ENCODE measurements around the gene PIN4. TPM values are rescaled to one million over a fixed set of nuclear protein-coding genes. Genes with fewer than 3 reads are reported as not detected.

The PIN4 gene
- polyA plus RNA-seq, 1 donor (not counting 4 experiments of a cell fraction or from before 2014, with no cell fraction given): 31.0 TPM

DNA sequence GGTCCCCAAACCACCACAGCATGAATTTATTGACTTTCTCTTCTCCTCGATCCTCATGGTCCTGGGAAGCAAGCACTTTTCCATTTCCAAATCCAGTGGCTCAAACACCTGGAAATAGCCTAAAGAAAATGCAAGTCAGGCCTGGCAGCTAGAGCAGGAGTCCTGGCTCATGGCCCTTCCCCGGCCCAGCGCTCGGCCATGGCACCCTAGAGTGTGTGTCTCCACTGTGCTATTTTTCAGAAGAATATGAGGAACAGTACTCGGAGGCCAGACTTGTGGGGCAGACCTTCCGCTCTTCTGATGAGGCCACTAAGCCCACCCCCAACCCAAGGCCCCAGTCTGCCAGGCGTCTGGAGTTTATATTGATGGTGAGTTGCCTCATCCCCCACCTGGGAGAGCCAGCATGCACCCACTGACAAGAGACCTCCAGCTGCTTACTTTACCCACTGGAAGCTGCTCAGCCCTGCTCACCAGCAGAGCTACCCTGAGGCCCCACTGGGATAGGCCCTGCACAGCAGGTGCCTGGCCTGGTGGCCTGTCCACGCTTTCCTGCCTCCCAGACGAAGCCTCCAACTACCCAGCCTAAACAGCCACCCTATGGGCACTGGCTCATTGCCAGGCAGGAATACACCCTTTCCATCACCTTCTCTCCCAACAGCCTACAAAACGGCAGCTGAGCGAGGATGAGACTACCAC, 47.6 kb upstream of the PIN4 start:
- no peaks in the 10 kb centered on the region for H3K36me3 ChIP-seq (ENCODE audit: control insufficient read depth in 2 of 2, extremely low read depth in 1 of 2, insufficient read depth in 2 of 2, low read length in 2 of 2)
- H3K4me1 ChIP-seq (ENCODE audit: control insufficient read depth, extremely low read depth, insufficient read depth, low read length): no peaks in the 10 kb centered on the region
- H3K4me3 ChIP-seq (ENCODE audit: control insufficient read depth in 2 of 3, extremely low read depth in 1 of 3, insufficient read depth in 2 of 3, low read depth in 1 of 3, low read length in 3 of 3): no peak overlapping the region
- H2AFZ ChIP-seq (ENCODE audit: control insufficient read depth, low read length): no peak overlapping the region
- DNase-seq (ENCODE audit: low read depth, low spot score): no peak
- no peaks in the 10 kb centered on the region for H3K79me2 ChIP-seq (ENCODE audit: control insufficient read depth, insufficient read depth, low read length)
- peaks cover 3% of the 10 kb centered on the region for H4K20me1 ChIP-seq (ENCODE audit: control insufficient read depth, extremely low read depth, insufficient read depth, low read length)
- no peaks in the 10 kb centered on the region for H3K9me3 ChIP-seq (ENCODE audit: control insufficient read depth, low read depth, low read length)
- no peak overlapping the region for H3K9ac ChIP-seq (ENCODE audit: control insufficient read depth, extremely low read depth, insufficient read depth, low read length)
- no peak for TF ChIP-seq EZH2 (IDR thresholded peaks at IDR 0.05; ENCODE audit: low read length)
- TF ChIP-seq, protein P1, sequence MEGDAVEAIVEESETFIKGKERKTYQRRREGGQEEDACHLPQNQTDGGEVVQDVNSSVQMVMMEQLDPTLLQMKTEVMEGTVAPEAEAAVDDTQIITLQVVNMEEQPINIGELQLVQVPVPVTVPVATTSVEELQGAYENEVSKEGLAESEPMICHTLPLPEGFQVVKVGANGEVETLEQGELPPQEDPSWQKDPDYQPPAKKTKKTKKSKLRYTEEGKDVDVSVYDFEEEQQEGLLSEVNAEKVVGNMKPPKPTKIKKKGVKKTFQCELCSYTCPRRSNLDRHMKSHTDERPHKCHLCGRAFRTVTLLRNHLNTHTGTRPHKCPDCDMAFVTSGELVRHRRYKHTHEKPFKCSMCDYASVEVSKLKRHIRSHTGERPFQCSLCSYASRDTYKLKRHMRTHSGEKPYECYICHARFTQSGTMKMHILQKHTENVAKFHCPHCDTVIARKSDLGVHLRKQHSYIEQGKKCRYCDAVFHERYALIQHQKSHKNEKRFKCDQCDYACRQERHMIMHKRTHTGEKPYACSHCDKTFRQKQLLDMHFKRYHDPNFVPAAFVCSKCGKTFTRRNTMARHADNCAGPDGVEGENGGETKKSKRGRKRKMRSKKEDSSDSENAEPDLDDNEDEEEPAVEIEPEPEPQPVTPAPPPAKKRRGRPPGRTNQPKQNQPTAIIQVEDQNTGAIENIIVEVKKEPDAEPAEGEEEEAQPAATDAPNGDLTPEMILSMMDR (optimal IDR thresholded peaks at IDR 0.05 in 1 of 3, IDR thresholded peaks at IDR 0.05 in 1 of 3, conservative IDR thresholded peaks at IDR 0.05 in 1 of 3; ENCODE audit: extremely low read depth in 1 of 3, insufficient read depth in 2 of 3, low read length in 3 of 3): no peak
- H3K4me2 ChIP-seq (ENCODE audit: control insufficient read depth, extremely low read depth, insufficient read depth, low read depth, low read length): no peak overlapping the region
- no peak overlapping the region for H3K27ac ChIP-seq (ENCODE audit: control insufficient read depth, insufficient read depth, low read length)
- dilution Hi-C loops (cut with MboI; ENCODE audit: extremely low pct_ligation_motif_present, low sequenced_read_pairs): no loop called here
- peaks cover 69% of the 10 kb centered on the region for H3K27me3 ChIP-seq (ENCODE audit: control insufficient read depth, extremely low read depth, insufficient read depth, low read length)
- no peaks in the 10 kb centered on the region for H3K9me1 ChIP-seq (ENCODE audit: control insufficient read depth, extremely low read depth, insufficient read depth, low read length)
- FAIRE-seq: no peak

DNA sequence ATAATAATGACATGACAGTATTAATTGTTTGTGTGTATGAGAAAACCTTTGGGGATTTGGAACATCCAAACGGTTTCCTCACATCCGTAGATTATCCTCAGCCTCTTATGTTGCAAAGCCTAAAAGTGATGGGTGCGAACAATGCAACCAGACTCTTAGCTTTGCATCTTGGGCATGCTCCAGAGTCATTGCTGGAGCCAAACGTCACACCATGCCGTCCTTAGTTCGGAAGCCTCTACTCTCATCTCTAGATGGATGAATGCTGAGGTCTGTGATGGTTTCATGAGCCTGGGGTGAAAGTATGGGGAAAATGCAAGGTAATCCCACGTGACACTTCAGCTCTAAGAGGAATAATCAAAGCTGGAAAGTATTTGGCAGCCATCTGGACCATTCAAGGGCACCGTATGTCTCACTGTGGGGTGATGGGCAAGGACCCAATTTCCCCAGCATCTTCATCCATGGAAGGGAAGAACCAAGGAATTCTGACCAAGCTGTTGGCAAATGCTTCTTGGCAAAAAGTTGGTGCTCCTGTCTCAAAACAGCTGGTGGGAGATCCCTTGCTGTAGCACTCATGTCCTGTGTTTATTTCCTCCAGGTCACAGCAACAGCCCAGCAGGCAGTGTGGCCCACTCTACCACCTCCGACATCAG, 43.6 kb upstream of the PIN4 start:
- H3K36me3 ChIP-seq (ENCODE audit: control insufficient read depth in 2 of 2, extremely low read depth in 1 of 2, insufficient read depth in 2 of 2, low read length in 2 of 2): no peaks in the 10 kb centered on the region
- FAIRE-seq: no peak
- no peak overlapping the region for H3K4me3 ChIP-seq (ENCODE audit: control insufficient read depth in 2 of 3, extremely low read depth in 1 of 3, insufficient read depth in 2 of 3, low read depth in 1 of 3, low read length in 3 of 3)
- no peak overlapping the region for H3K27ac ChIP-seq (ENCODE audit: control insufficient read depth, insufficient read depth, low read length)
- H3K9me1 ChIP-seq (ENCODE audit: control insufficient read depth, extremely low read depth, insufficient read depth, low read length): no peaks in the 10 kb centered on the region
- H3K79me2 ChIP-seq (ENCODE audit: control insufficient read depth, insufficient read depth, low read length): no peaks in the 10 kb centered on the region
- no peak overlapping the region for H3K4me2 ChIP-seq (ENCODE audit: control insufficient read depth, extremely low read depth, insufficient read depth, low read depth, low read length)
- peaks cover 3% of the 10 kb centered on the region for H4K20me1 ChIP-seq (ENCODE audit: control insufficient read depth, extremely low read depth, insufficient read depth, low read length)
- H3K9ac ChIP-seq (ENCODE audit: control insufficient read depth, extremely low read depth, insufficient read depth, low read length): no peak overlapping the region
- H3K4me1 ChIP-seq (ENCODE audit: control insufficient read depth, extremely low read depth, insufficient read depth, low read length): no peaks in the 10 kb centered on the region
- dilution Hi-C loops (cut with MboI; ENCODE audit: extremely low pct_ligation_motif_present, low sequenced_read_pairs): no loop called here
- H2AFZ ChIP-seq (ENCODE audit: control insufficient read depth, low read length): no peak overlapping the region
- TF ChIP-seq EZH2 (IDR thresholded peaks at IDR 0.05; ENCODE audit: low read length): no peak
- TF ChIP-seq, protein P1 (optimal IDR thresholded peaks at IDR 0.05 in 1 of 3, IDR thresholded peaks at IDR 0.05 in 1 of 3, conservative IDR thresholded peaks at IDR 0.05 in 1 of 3; ENCODE audit: extremely low read depth in 1 of 3, insufficient read depth in 2 of 3, low read length in 3 of 3): no peak
- peaks cover 48% of the 10 kb centered on the region for H3K27me3 ChIP-seq (ENCODE audit: control insufficient read depth, extremely low read depth, insufficient read depth, low read length)
- H3K9me3 ChIP-seq (ENCODE audit: control insufficient read depth, low read depth, low read length): no peaks in the 10 kb centered on the region
- no peak for DNase-seq (ENCODE audit: low read depth, low spot score)

Data from keratinocyte (primary cell).